PC-9 (cell line): ENCODE results near the gene PDIA5. TPM values are rescaled to one million over a fixed set of nuclear protein-coding genes. Genes with fewer than 3 reads are reported as not detected.

ENCODE experiments used
- BruUV-seq: library from RNA; stranded (reverse); fragments of 400-500 nt; replicated peaks from 2 replicates; lab custom pipeline; 2021; lab: Mats Ljungman, UMichigan
- CTCF ChIA-PET: fragments of 300-600 bp; sonication (Branson Sonifier 250); formaldehyde crosslinking; loops from one replicate; lab custom pipeline; 2022; ENCODE audit warnings: antibody characterized with exemption; lab: Charles Lee
- POLR2A ChIA-PET: fragments of 300-600 bp; sonication (Branson Sonifier 250); formaldehyde crosslinking; loops from one replicate; lab custom pipeline; 2022; ENCODE audit warnings: antibody characterized with exemption; ENCODE audit not compliant: unreplicated experiment; lab: Charles Lee
- DNase-seq, 2 experiments: peaks; one replicate each; pipeline versions ENCODE4 v3.0.0 to v3.0.0-alpha.2; 2015 to 2022; ENCODE audit warnings: mixed read lengths in 1 of 2
- H2AFZ ChIP-seq: fragments of 200-600 bp; sonication (generic); 2 replicates; pipeline ENCODE4 v1.8.1; 2017; ENCODE audit warnings: antibody characterized with exemption
- H3F3A ChIP-seq: fragments of 200-600 bp; sonication (generic); 2 replicates; pipeline ENCODE4 v1.8.1; 2017; ENCODE audit warnings: antibody characterized with exemption, mild to moderate bottlenecking, low read depth; ENCODE audit not compliant: insufficient read depth
- H3K27ac ChIP-seq: fragments of 200-600 bp; sonication (generic); 2 replicates; pipeline ENCODE4 v1.6.1; 2016; ENCODE audit warnings: mixed run types
- H3K27me3 ChIP-seq: fragments of 200-600 bp; sonication (generic); 2 replicates; pipeline ENCODE4 v1.6.1; 2016; ENCODE audit warnings: low read depth, mixed run types; ENCODE audit not compliant: insufficient read depth
- H3K36me3 ChIP-seq: fragments of 200-600 bp; sonication (generic); 2 replicates; pipeline ENCODE4 v1.6.1; 2016; ENCODE audit warnings: low read depth, mixed run types
- H3K4me1 ChIP-seq: fragments of 200-600 bp; sonication (generic); replicated peaks from 2 replicates; pipeline ENCODE4 v1.6.1; 2016; ENCODE audit warnings: mixed run types; ENCODE audit not compliant: insufficient read depth
- H3K4me2 ChIP-seq: fragments of 200-600 bp; sonication (generic); 2 replicates; pipeline ENCODE4 v1.6.1; 2017; ENCODE audit warnings: mixed run types
- H3K4me3 ChIP-seq: fragments of 200-600 bp; sonication (generic); 2 replicates; pipeline ENCODE4 v1.6.1; 2016; ENCODE audit warnings: mixed run types
- H3K79me2 ChIP-seq: fragments of 200-600 bp; sonication (generic); 2 replicates; pipeline ENCODE4 v1.6.1; 2017; ENCODE audit warnings: low read depth, mixed run types
- H3K9me2 ChIP-seq: fragments of 200-600 bp; sonication (generic); 2 replicates; pipeline ENCODE4 v1.8.1; 2017; ENCODE audit warnings: mild to moderate bottlenecking; ENCODE audit not compliant: insufficient read depth
- H3K9me3 ChIP-seq: fragments of 200-600 bp; sonication (generic); 2 replicates; pipeline ENCODE4 v1.8.1; 2016; ENCODE audit warnings: low read depth; ENCODE audit not compliant: insufficient read depth
- H4K20me1 ChIP-seq: fragments of 200-600 bp; sonication (generic); 2 replicates; pipeline ENCODE4 v1.8.1; 2017; ENCODE audit not compliant: insufficient read depth
- CTCF ChIP-seq: fragments of 200-600 bp; sonication (generic); conservative IDR thresholded peaks from 2 replicates; pipeline ENCODE4 v1.6.1; 2017; ENCODE audit warnings: mixed run types, antibody characterized with exemption, mild to moderate bottlenecking, moderate library complexity
- EZH2 ChIP-seq: fragments of 200-600 bp; sonication (generic); IDR thresholded peaks from 2 replicates; pipeline ENCODE4 v1.8.0; 2017; ENCODE audit warnings: antibody characterized with exemption, low read depth
- intact Hi-C: fragments of 100-400 bp; cut with micrococcal nuclease; formaldehyde crosslinking; loops from one replicate; pipeline ENCODE4 v1.10.0; 2022; ENCODE audit not compliant: unreplicated experiment
- total RNA-seq: library from RNA; stranded (reverse); gene quantifications from 2 replicates; pipeline ENCODE4 v1.2.3, GENCODE V29; 2021

Gene PDIA5
- total RNA-seq, 1 experiment from 2014 or later: 31.7 TPM

- Histone ChIP-seq H3K79me2 (peaks cover 83% of the 10 kb centered on the region), H3K9me2 (no peaks in the 10 kb centered on the region), H3K9me3 (no peaks in the 10 kb centered on the region), H4K20me1 (peaks cover 29% of the 10 kb centered on the region), H3K36me3 (0 out of 2 replicates have a peak, but pooled peaks cover 9% of the 10 kb centered on the region), H3K4me2 (no peak overlapping the region), H3K4me1 (peaks cover 3% of the 10 kb centered on the region), H3K27ac (no peak overlapping the region), H3K4me3 (no peak overlapping the region), H3F3A (no peaks in the 10 kb centered on the region), H3K27me3 (no peaks in the 10 kb centered on the region), H2AFZ (no peak overlapping the region)
- intact Hi-C loops: no loop called here
- CTCF ChIA-PET: no interaction called here
- DNase-seq: no peak
- TF ChIP-seq CTCF (no peak), EZH2 (no peak)
- BruUV-seq: no TSS peak
- POLR2A ChIA-PET: no interaction called here
These were observed 18.0 kb downstream of the PDIA5 start for GRCh38 chr3:123084738-123085237.

GRCh38 chr3:123085293-123085931, 18.6 kb downstream of the PDIA5 start:
- ChIA-PET POLR2A (no interaction called here), CTCF (no interaction called here)
- intact Hi-C loops: no loop called here
- BruUV-seq: no TSS peak
- Histone ChIP-seq H3K27me3 (no peaks in the 10 kb centered on the region), H3K4me3 (no peak overlapping the region), H3K79me2 (peaks cover 77% of the 10 kb centered on the region), H3K36me3 (0 out of 2 replicates have a peak, but pooled peaks cover 9% of the 10 kb centered on the region), H4K20me1 (peaks cover 25% of the 10 kb centered on the region), H3K9me2 (no peaks in the 10 kb centered on the region), H3F3A (no peaks in the 10 kb centered on the region), H3K9me3 (no peaks in the 10 kb centered on the region), H2AFZ (no peak overlapping the region), H3K4me2 (no peak overlapping the region), H3K27ac (no peak overlapping the region), H3K4me1 (no peaks in the 10 kb centered on the region)
- no peak for TF ChIP-seq CTCF
- no peak for TF ChIP-seq EZH2
- DNase-seq: no peak

- no peaks in the 10 kb centered on the region for H3K9me2 ChIP-seq
- H2AFZ ChIP-seq: no peak overlapping the region
- intact Hi-C loops: no loop called here
- no peak overlapping the region for H3K27ac ChIP-seq
- H3K9me3 ChIP-seq: no peaks in the 10 kb centered on the region
- DNase-seq: no peak
- H3K4me2 ChIP-seq: no peak overlapping the region
- H4K20me1 ChIP-seq: peaks cover 22% of the 10 kb centered on the region
- no peaks in the 10 kb centered on the region for H3F3A ChIP-seq
- no peaks in the 10 kb centered on the region for H3K4me1 ChIP-seq
- CTCF ChIA-PET: no interaction called here
- H3K36me3 ChIP-seq: 0 out of 2 replicates have a peak, but pooled peaks cover 5% of the 10 kb centered on the region
- no peaks in the 10 kb centered on the region for H3K27me3 ChIP-seq
- POLR2A ChIA-PET: no interaction called here
- peaks cover 70% of the 10 kb centered on the region for H3K79me2 ChIP-seq
- H3K4me3 ChIP-seq: no peak overlapping the region
- TF ChIP-seq EZH2 (no peak), CTCF (no peak)
- BruUV-seq: no TSS peak
These were observed 19.3 kb downstream of the PDIA5 start for GRCh38 chr3:123085932-123086627.
